Activated CD4-positive, alpha-beta memory T cell treated with anti-CD3 and anti-CD28 coated beads, Interleukin-2, amount 10 ng/mL, durations not matched to agents 7 days and 5 days (primary cell): Measurements from ENCODE around the gene SLC16A12. TPM values are rescaled to one million over a fixed set of nuclear protein-coding genes. Genes with fewer than 3 reads are reported as not detected.
"Not testable (repeated sequence)": the region's sequence is repeated elsewhere in the genome, so short reads cannot be mapped to it uniquely, and the experiment has no call there.

Experiments
- CTCF ChIA-PET: fragments of 350-600 bp; sonication (Branson Sonifier 250); formaldehyde crosslinking; loops from one replicate; lab custom pipeline; 2021; ENCODE audit warnings: antibody characterized with exemption, inconsistent platforms; lab: Charles Lee
- POLR2A ChIA-PET: fragments of 350-600 bp; sonication (Branson Sonifier 250); formaldehyde crosslinking; loops from one replicate; lab custom pipeline; 2021; ENCODE audit warnings: antibody characterized with exemption; lab: Charles Lee
- DNase-seq: peaks from one replicate; pipeline ENCODE4 v3.0.0-alpha.2; 2020
- H3K27ac Mint-ChIP-seq: one replicate; pipeline ENCODE4 v1.8.0; 2021; ENCODE audit warnings: mild to moderate bottlenecking, mixed read lengths
- H3K27me3 Mint-ChIP-seq: one replicate; pipeline ENCODE4 v1.8.0; 2021; ENCODE audit warnings: mixed read lengths
- H3K36me3 Mint-ChIP-seq: one replicate; pipeline ENCODE4 v1.8.0; 2021; ENCODE audit warnings: low read depth, mixed read lengths
- H3K4me1 Mint-ChIP-seq: one replicate; pipeline ENCODE4 v1.8.0; 2021; ENCODE audit warnings: mixed read lengths
- H3K4me3 Mint-ChIP-seq: one replicate; pipeline ENCODE4 v1.8.0; 2021; ENCODE audit warnings: mild to moderate bottlenecking, mixed read lengths
- H3K9me3 Mint-ChIP-seq: one replicate; pipeline ENCODE4 v1.8.0; 2021; ENCODE audit warnings: mixed read lengths
- total RNA-seq, 2 experiments: library from RNA; stranded (reverse); gene quantifications; one replicate each; pipeline ENCODE4 v1.2.3, GENCODE V29; 2021

SLC16A12 gene
- total RNA-seq, 2 experiments from 2014 or later = not detected

- Mint-ChIP-seq H3K27ac (no peak overlapping the region), H3K36me3 (no peaks in the 10 kb centered on the region), H3K9me3 (no peaks in the 10 kb centered on the region), H3K4me1 (peaks cover 6% of the 10 kb centered on the region), H3K27me3 (peaks cover 21% of the 10 kb centered on the region), H3K4me3 (no peak overlapping the region)
- ChIA-PET CTCF (no interaction called here), POLR2A (no interaction called here)
- DNase-seq = no peak
These were observed 64.8 kb downstream of the SLC16A12 start for GRCh38 chr10:89470628-89471027.

DNA sequence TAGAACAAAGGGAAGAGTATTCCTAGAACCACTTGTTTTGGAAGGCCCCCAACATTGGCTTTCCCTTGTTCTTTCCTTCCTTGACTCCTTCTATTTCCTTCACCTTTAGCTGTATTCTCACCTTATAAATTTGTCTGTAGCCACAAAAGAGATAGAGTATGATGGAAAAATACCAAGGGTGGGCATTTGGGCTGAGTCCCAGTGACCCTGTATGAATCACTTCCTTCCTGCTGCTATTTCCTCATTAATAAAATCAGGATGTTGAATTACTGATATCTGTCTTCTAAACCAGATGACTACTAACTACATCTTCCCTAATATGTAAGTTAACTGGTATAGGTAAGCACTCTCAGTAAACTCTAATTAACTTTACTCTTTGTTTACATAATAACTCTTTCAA, 65.9 kb downstream of the SLC16A12 start:
- no peak for DNase-seq
- ChIA-PET CTCF (no interaction called here), POLR2A (no interaction called here)
- Mint-ChIP-seq H3K27me3 (peaks cover 23% of the 10 kb centered on the region), H3K4me1 (peaks cover 6% of the 10 kb centered on the region), H3K27ac (no peak overlapping the region), H3K36me3 (no peaks in the 10 kb centered on the region), H3K9me3 (no peaks in the 10 kb centered on the region), H3K4me3 (no peak overlapping the region)

DNA sequence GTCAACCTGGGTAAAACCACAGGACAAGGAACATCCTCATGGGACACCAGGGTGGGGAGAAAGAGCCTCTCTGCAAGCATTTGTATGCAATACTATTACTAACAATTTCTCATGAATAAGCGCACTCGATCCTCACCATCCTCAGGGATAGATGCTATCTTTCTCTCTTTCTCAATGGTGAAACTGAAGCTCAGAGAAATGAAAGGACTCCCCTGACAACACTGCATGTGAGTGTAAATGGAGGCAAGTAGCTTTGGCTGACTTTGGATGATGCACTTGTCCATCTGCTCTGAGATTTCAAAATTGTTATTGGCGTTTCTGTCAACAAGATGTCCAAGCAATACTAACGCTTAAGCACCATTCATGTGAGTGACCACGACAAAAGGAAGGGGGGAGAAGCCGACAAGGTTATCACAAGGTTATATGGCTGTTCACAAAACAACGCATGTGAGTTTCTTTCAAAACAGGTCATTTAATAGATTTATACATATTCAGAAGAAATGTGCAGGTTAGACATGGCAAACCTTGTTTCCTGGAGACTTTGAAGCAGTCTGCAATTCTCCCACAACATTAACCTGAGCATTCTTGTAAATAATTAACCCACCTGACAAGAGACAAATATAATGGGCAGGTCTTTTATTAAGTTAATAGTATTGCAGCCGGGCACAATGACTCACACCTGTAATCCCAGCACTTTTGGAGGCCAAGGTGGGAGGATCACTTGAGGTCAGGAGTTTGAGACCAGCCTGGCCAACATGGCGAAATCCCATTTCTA, 67.0 kb downstream of the SLC16A12 start:
- POLR2A ChIA-PET = no interaction called here

GRCh38 chr10:89466599-89467035, 68.8 kb downstream of the SLC16A12 start:
- Mint-ChIP-seq H3K27ac (no peak overlapping the region), H3K9me3 (no peaks in the 10 kb centered on the region), H3K36me3 (no peaks in the 10 kb centered on the region), H3K4me3 (no peak overlapping the region), H3K4me1 (peaks cover 6% of the 10 kb centered on the region), H3K27me3 (peaks cover 21% of the 10 kb centered on the region)
- CTCF ChIA-PET = no interaction called here
- POLR2A ChIA-PET = no interaction called here
- no peak for DNase-seq

More for the DNA sequence above, 67.0 kb downstream of the SLC16A12 start:
- CTCF ChIA-PET = no interaction called here
- DNase-seq = no peak
- Mint-ChIP-seq H3K36me3 (no peaks in the 10 kb centered on the region), H3K27ac (no peak overlapping the region), H3K4me1 (peaks cover 6% of the 10 kb centered on the region), H3K9me3 (no peaks in the 10 kb centered on the region), H3K4me3 (no peak overlapping the region), H3K27me3 (peaks cover 17% of the 10 kb centered on the region)

- H3K9me3 Mint-ChIP-seq = no peaks in the 10 kb centered on the region
- ChIA-PET POLR2A (no interaction called here), CTCF (no interaction called here)
- no peak overlapping the region for H3K27ac Mint-ChIP-seq
- H3K4me1 Mint-ChIP-seq = no peaks in the 10 kb centered on the region
- no peaks in the 10 kb centered on the region for H3K36me3 Mint-ChIP-seq
- H3K4me3 Mint-ChIP-seq = no peak overlapping the region
- no peak for DNase-seq
- H3K27me3 Mint-ChIP-seq = peaks cover 19% of the 10 kb centered on the region
These were observed 70.2 kb downstream of the SLC16A12 start for GRCh38 chr10:89465196-89465595.

- no peak overlapping the region for H3K4me3 Mint-ChIP-seq
- CTCF ChIA-PET = no interaction called here
- H3K27me3 Mint-ChIP-seq = peaks cover 18% of the 10 kb centered on the region
These were observed 71.4 kb downstream of the SLC16A12 start for GRCh38 chr10:89463846-89464537.

DNA sequence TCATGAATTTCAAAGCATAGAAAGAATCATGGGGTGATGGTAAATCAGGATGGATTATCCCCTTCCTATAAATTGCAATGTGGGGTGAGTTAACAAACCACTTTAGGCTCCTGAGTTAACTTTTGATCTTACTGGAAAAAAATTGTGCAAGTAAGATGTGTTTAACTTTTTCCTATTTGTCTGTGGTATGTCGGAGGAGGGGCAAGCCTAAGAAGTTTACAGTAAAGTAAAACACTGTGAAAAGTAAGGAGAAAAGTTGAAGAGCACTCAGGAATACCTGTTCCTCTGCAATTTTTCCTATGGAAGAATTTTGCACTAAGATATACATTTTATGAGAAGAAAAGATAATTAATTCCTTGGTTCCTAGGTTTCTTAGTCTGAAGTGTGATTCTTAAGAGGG, 76.6 kb downstream of the SLC16A12 start:
- CTCF ChIA-PET = no interaction called here
- POLR2A ChIA-PET = no interaction called here
- Mint-ChIP-seq H3K27ac (no peak overlapping the region), H3K4me1 (no peaks in the 10 kb centered on the region), H3K4me3 (no peak overlapping the region), H3K9me3 (no peaks in the 10 kb centered on the region), H3K36me3 (no peaks in the 10 kb centered on the region), H3K27me3 (peaks cover 29% of the 10 kb centered on the region)
- no peak for DNase-seq

More at GRCh38 chr10:89463846-89464537, 71.4 kb downstream of the SLC16A12 start:
- no peak overlapping the region for H3K27ac Mint-ChIP-seq
- H3K36me3 Mint-ChIP-seq = no peaks in the 10 kb centered on the region
- H3K4me1 Mint-ChIP-seq = no peaks in the 10 kb centered on the region
- DNase-seq = no peak
- POLR2A ChIA-PET = no interaction called here
- H3K9me3 Mint-ChIP-seq = no peaks in the 10 kb centered on the region

GRCh38 chr10:89458291-89458690, 77.1 kb downstream of the SLC16A12 start:
- Mint-ChIP-seq H3K27ac (no peak overlapping the region), H3K36me3 (no peaks in the 10 kb centered on the region), H3K4me1 (no peaks in the 10 kb centered on the region), H3K9me3 (no peaks in the 10 kb centered on the region), H3K4me3 (no peak overlapping the region), H3K27me3 (peaks cover 29% of the 10 kb centered on the region)
- ChIA-PET POLR2A (no interaction called here), CTCF (no interaction called here)
- DNase-seq = no peak

DNA sequence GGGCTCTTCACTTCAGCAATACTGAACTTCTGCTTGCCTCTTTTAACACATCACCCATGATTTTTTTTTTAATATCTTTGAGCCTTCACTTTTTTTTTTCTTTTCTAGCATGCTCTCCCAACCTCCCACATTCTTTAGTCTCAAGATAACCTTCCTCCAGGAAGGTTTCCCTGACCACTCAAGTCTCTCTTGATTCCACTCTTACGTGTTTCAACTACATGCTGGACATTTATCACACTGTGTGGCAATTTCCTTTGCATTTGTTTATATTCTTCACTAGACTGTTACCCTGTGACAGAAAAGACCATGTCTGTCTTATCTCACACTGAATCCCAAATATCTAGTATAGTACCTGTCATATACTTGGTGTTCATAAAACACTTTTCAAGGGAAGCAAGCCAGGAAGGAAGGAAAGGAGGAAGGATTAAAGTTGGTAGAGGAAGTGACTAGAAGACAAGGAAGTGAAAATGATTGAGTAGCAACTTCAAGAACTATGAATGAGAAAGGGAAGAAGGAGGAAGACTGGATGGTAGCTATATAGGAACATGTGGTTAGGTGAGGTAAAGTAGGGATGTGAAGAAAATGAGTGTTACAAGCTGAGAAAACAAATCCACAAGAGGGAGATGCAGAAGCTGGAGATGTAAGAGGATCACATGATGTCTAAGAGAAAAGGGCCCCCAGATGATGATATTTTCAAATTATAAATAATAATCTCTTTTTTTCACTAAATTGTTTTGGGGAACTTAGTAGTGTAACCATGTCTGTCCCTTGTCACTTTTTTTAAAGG, 80.6 kb downstream of the SLC16A12 start:
- H3K9me3 Mint-ChIP-seq = no peaks in the 10 kb centered on the region
- ChIA-PET POLR2A (no interaction called here), CTCF (no interaction called here)
- no peak overlapping the region for H3K4me3 Mint-ChIP-seq
- H3K27ac Mint-ChIP-seq = no peak overlapping the region
- DNase-seq = no peak
- no peaks in the 10 kb centered on the region for H3K4me1 Mint-ChIP-seq
- no peaks in the 10 kb centered on the region for H3K36me3 Mint-ChIP-seq
- H3K27me3 Mint-ChIP-seq = peaks cover 24% of the 10 kb centered on the region

GRCh38 chr10:89452193-89452592, 83.2 kb downstream of the SLC16A12 start:
- no peaks in the 10 kb centered on the region for H3K9me3 Mint-ChIP-seq
- ChIA-PET CTCF (no interaction called here), POLR2A (no interaction called here)
- H3K27me3 Mint-ChIP-seq = peaks cover 24% of the 10 kb centered on the region
- H3K4me3 Mint-ChIP-seq = no peak overlapping the region
- H3K4me1 Mint-ChIP-seq = no peaks in the 10 kb centered on the region
- H3K36me3 Mint-ChIP-seq = no peaks in the 10 kb centered on the region
- DNase-seq = no peak
- no peak overlapping the region for H3K27ac Mint-ChIP-seq

- DNase-seq = no peak
- Mint-ChIP-seq H3K27me3 (peaks cover 27% of the 10 kb centered on the region), H3K27ac (no peak overlapping the region), H3K4me3 (no peak overlapping the region), H3K36me3 (no peaks in the 10 kb centered on the region), H3K4me1 (no peaks in the 10 kb centered on the region), H3K9me3 (no peaks in the 10 kb centered on the region)
- ChIA-PET CTCF (no interaction called here), POLR2A (no interaction called here)
These were observed 84.5 kb downstream of the SLC16A12 start for GRCh38 chr10:89450901-89451300.

DNA sequence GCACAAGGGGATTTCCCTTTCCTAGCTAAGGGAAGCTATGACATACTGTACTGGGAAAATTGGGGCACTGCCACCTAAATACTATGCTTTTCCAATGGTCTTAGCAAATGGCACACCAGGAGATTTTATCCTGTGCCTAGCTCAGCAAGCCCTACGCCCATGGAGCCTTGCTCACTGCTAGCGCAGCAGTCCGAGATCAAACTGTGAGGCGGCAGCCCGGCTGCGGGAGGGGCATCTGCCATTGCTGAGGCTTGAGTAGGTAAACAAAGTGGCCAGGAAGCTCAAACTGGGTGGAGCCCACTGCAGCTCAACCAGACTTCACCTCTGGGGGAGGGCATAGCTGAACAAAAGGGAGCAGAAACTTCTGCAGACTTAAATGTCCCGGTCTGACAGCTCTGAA, 90.6 kb downstream of the SLC16A12 start:
- H3K4me1 Mint-ChIP-seq, H3K9me3 Mint-ChIP-seq, H3K4me3 Mint-ChIP-seq, H3K27ac Mint-ChIP-seq, DNase-seq, H3K36me3 Mint-ChIP-seq, CTCF ChIA-PET, POLR2A ChIA-PET: not testable (repeated sequence)
- peaks cover 34% of the 10 kb centered on the region for H3K27me3 Mint-ChIP-seq

- POLR2A ChIA-PET = no interaction called here
- Mint-ChIP-seq H3K27ac (no peak overlapping the region), H3K36me3 (no peaks in the 10 kb centered on the region), H3K9me3 (no peaks in the 10 kb centered on the region), H3K4me3 (no peak overlapping the region), H3K27me3 (peaks cover 36% of the 10 kb centered on the region), H3K4me1 (no peaks in the 10 kb centered on the region)
- DNase-seq = no peak
- CTCF ChIA-PET = no interaction called here
These were observed 93.1 kb downstream of the SLC16A12 start for GRCh38 chr10:89442289-89442688.
